HepG2 (cell line): ENCODE measurements around the gene SLC9B2. TPM values are rescaled to one million over a fixed set of nuclear protein-coding genes. Genes with fewer than 3 reads are reported as not detected.

Experiments
- ATAC-seq: fragments of 200-7000 bp; cut with Tn5 transposase; 3 replicates; pipeline ENCODE4 v1.9.1; 2020; ENCODE audit warnings: mild to moderate bottlenecking, moderate library complexity
- BruUV-seq: library from RNA; stranded (reverse); fragments of 400-500 nt; replicated peaks from 2 replicates; lab custom pipeline; 2021; lab: Mats Ljungman, UMichigan
- CTCF ChIA-PET: fragments of 300-600 bp; formaldehyde crosslinking; extraction: SDS; loops from one replicate; lab custom pipeline; 2021; ENCODE audit warnings: low total read pairs, inconsistent platforms, low intra/inter-chr PET ratio; lab: Yijun Ruan, JAX
- POLR2A ChIA-PET: fragments of 350-600 bp; sonication (Branson Sonifier 250); formaldehyde crosslinking; loops from one replicate; lab custom pipeline; 2020; ENCODE audit warnings: antibody characterized with exemption, inconsistent platforms; lab: Yijun Ruan, JAX
- DNase-seq: peaks from one replicate; pipeline ENCODE4 v3.0.0-alpha.2; 2015; ENCODE audit warnings: low spot score
- FAIRE-seq: peaks from 3 replicates; lab custom pipeline; 2011; peaks lifted over from hg19 to GRCh38; lab: Jason Lieb, UNC
- H2AFZ ChIP-seq: one replicate; pipeline ENCODE4 v1.6.1; 2011; ENCODE audit warnings: low read length, inconsistent platforms
- H3K27ac ChIP-seq: fragments of 300-600 bp; 3 replicates; pipeline ENCODE4 v1.8.0; 2011; ENCODE audit warnings: mixed run types, mild to moderate bottlenecking, mixed read lengths, low read length, inconsistent platforms; ENCODE audit not compliant: insufficient read depth; ENCODE audit errors: extremely low read length
- H3K27me3 ChIP-seq, 2 experiments: fragments of 200-600 bp in 1 of 2; 2 replicates in 1 of 2; 3 replicates in 1 of 2; pipeline versions ENCODE4 v1.6.0 to v1.8.0; 2011; ENCODE audit warnings: low read length in 2 of 2, mild to moderate bottlenecking in 2 of 2, moderate library complexity in 2 of 2, inconsistent platforms in 1 of 2; ENCODE audit not compliant: insufficient read depth in 2 of 2, control insufficient read depth in 1 of 2
- H3K36me3 ChIP-seq, 2 experiments: fragments of 200-600 bp in 1 of 2; replicated peaks in 1 of 2; 2 replicates in 1 of 2; 3 replicates in 1 of 2; pipeline versions ENCODE4 v1.5.1 to v1.8.0; 2011; ENCODE audit warnings: low read length in 2 of 2, inconsistent platforms in 1 of 2; ENCODE audit not compliant: insufficient read depth in 2 of 2, control insufficient read depth in 1 of 2
- H3K4me1 ChIP-seq: 2 replicates; pipeline ENCODE4 v1.5.1; 2012; ENCODE audit warnings: low read length, inconsistent platforms; ENCODE audit not compliant: insufficient read depth
- H3K4me2 ChIP-seq: 2 replicates; pipeline ENCODE4 v1.6.0; 2011; ENCODE audit warnings: low read depth, low read length, inconsistent platforms
- H3K4me3 ChIP-seq, 3 experiments: fragments of 200-600 bp in 1 of 3; sonication (generic), shearing (Covaris generic) in 1 of 3; replicated peaks in 1 of 3; 2 replicates each; pipeline ENCODE4 v1.5.1; 2011 to 2016; ENCODE audit warnings: low read length in 3 of 3, inconsistent platforms in 2 of 3, low read depth in 2 of 3, mild to moderate bottlenecking in 2 of 3, control low read depth in 1 of 3, mixed read lengths in 1 of 3; ENCODE audit not compliant: insufficient read depth in 1 of 3
- H3K79me2 ChIP-seq: one replicate; pipeline ENCODE4 v1.6.1; 2011; ENCODE audit warnings: low read length, inconsistent platforms; ENCODE audit not compliant: insufficient read depth
- H3K9ac ChIP-seq: 2 replicates; pipeline ENCODE4 v1.6.0; 2011; ENCODE audit warnings: mild to moderate bottlenecking, low read depth, low read length, inconsistent platforms; ENCODE audit not compliant: insufficient read depth
- H3K9me3 ChIP-seq: 2 replicates; pipeline ENCODE4 v1.5.1; 2012; ENCODE audit warnings: mild to moderate bottlenecking, low read length
- H4K20me1 ChIP-seq: 2 replicates; pipeline ENCODE4 v1.6.0; 2011; ENCODE audit warnings: inconsistent platforms, mild to moderate bottlenecking, low read length, moderate library complexity; ENCODE audit not compliant: insufficient read depth
- BRCA1 ChIP-seq: sonication (generic); formaldehyde crosslinking; IDR thresholded peaks from 2 replicates; pipeline ENCODE4 v1.4.0; 2020; ENCODE audit warnings: missing genetic modification reagents
- CREBL2 ChIP-seq: sonication (generic); formaldehyde crosslinking; IDR thresholded peaks from 2 replicates; pipeline ENCODE4 v1.8.1; 2023; ENCODE audit warnings: missing genetic modification reagents, mild to moderate bottlenecking, borderline replicate concordance
- DMTF1 ChIP-seq: sonication (generic); formaldehyde crosslinking; IDR thresholded peaks from 2 replicates; pipeline ENCODE4 v1.4.0; 2020; ENCODE audit warnings: mild to moderate bottlenecking, missing genetic modification reagents
- MLXIP ChIP-seq: sonication (generic); formaldehyde crosslinking; IDR thresholded peaks from 2 replicates; pipeline ENCODE4 v1.9.0; 2021; ENCODE audit warnings: missing genetic modification reagents, borderline replicate concordance
- NPAS2 ChIP-seq: sonication (generic); formaldehyde crosslinking; IDR thresholded peaks from 2 replicates; pipeline ENCODE4 v1.8.0; 2022; ENCODE audit warnings: mild to moderate bottlenecking, missing genetic modification reagents, borderline replicate concordance
- SIN3B ChIP-seq: fragments of 150-350 bp; IDR thresholded peaks from 2 replicates; pipeline ENCODE4 v1.6.1; 2014; ENCODE audit warnings: low read length
- TCF7L2 ChIP-seq: IDR thresholded peaks from 2 replicates; pipeline ENCODE4 v1.6.1; 2011; ENCODE audit warnings: mild to moderate bottlenecking, low read depth, low read length, moderate library complexity
- ZMYM3 ChIP-seq: sonication (generic); formaldehyde crosslinking; IDR thresholded peaks from 2 replicates; pipeline ENCODE4 v1.5.1; 2020; ENCODE audit warnings: mild to moderate bottlenecking, missing genetic modification reagents
- ZNF557 ChIP-seq: sonication (generic); formaldehyde crosslinking; IDR thresholded peaks from 2 replicates; pipeline ENCODE4 v1.4.0; 2020; ENCODE audit warnings: missing genetic modification reagents
- WGBS: methylation state at CpG from one replicate; pipeline ENCODE4 v1.1.6; 2017; ENCODE audit warnings: low lambda C conversion rate; 5-methylcytosine and 5-hydroxymethylcytosine counted together
- in situ Hi-C: cut with HindIII; loops from 2 replicates; pipeline ENCODE4 v1.10.0; 2017; ENCODE audit warnings: low pct_unique_long_range_greater_than_20kb; ENCODE audit not compliant: extremely low pct_ligation_motif_present
- intact Hi-C: fragments of 100-400 bp; cut with micrococcal nuclease; formaldehyde crosslinking; loops from one replicate; pipeline ENCODE4 v1.10.0; 2022; ENCODE audit not compliant: unreplicated experiment
- polyA plus RNA-seq, 8 experiments: library from polyadenylated mRNA; depleted of rRNA in 3 of 8; stranded (reverse) in 7 of 8; unstranded in 1 of 8; fragments of >200 nt; fragmentation: Illumina TruSeq in 4 of 8; extraction: Trizol in 4 of 8; gene quantifications; 2 replicates each; pipeline versions ENCODE4 v1.2.1 to v1.2.3, GENCODE V29; 2011 to 2016; ENCODE audit warnings: low read depth in 4 of 8, missing spikeins in 1 of 8, mixed read lengths in 1 of 8; ENCODE audit not compliant: insufficient read depth in 1 of 8
- total RNA-seq, 5 experiments: library from RNA; depleted of rRNA; stranded (reverse); fragments of >200 nt; fragmentation: Illumina TruSeq; extraction: Trizol; gene quantifications; 2 replicates each; pipeline ENCODE4 v1.2.3, GENCODE V29; 2016; ENCODE audit warnings: low read depth in 1 of 5

SLC9B2 gene
- total and polyA plus RNA-seq, 2 of the 13 experiments (the other 11 are each of a cell fraction or from before 2014, with no cell fraction given) = 23.5 to 38.5 TPM

- intact Hi-C loops (no loop called here), in situ Hi-C loops (no loop called here)
- Histone ChIP-seq H3K27me3 (no peaks in the 10 kb centered on the region), H3K9me3 (no peaks in the 10 kb centered on the region), H3K36me3 (peaks cover 6 to 53% of the 10 kb centered on the region in 2 experiments), H3K4me3 (no peak overlapping the region), H3K4me1 (peaks cover 27% of the 10 kb centered on the region), H4K20me1 (peaks cover 14% of the 10 kb centered on the region; the same call in 1 of the 2 replicates), H3K79me2 (peaks cover 45% of the 10 kb centered on the region), H2AFZ (no peak overlapping the region), H3K4me2 (no peak overlapping the region), H3K9ac (no peak overlapping the region), H3K27ac (no peak overlapping the region)
- POLR2A ChIA-PET = no interaction called here
- DNase-seq (no peak), ATAC-seq (no peak), FAIRE-seq (no peak)
- no TSS peak for BruUV-seq
- CTCF ChIA-PET = no interaction called here
- no peak for TF ChIP-seq NPAS2 (CRISPR knock-in tag)
- TF ChIP-seq MLXIP (CRISPR knock-in tag) = no peak
- no peak for TF ChIP-seq ZNF557 (CRISPR knock-in tag)
- no peak for TF ChIP-seq ZMYM3 (CRISPR knock-in tag)
- TF ChIP-seq CREBL2 (CRISPR knock-in tag) = no peak
- no peak for TF ChIP-seq BRCA1 (CRISPR knock-in tag)
- TF ChIP-seq DMTF1 (CRISPR knock-in tag) = no peak
- no peak for TF ChIP-seq TCF7L2
- TF ChIP-seq SIN3B = no peak
- 95% methylated on average over 2 of the region's 2 CpGs for WGBS
Observed at GRCh38 chr4:103067841-103068547, 8.6 kb downstream of the SLC9B2 start.
